Measurements from ENCODE around the gene POLR1G.
"Not testable (repeated sequence)": the region's sequence is repeated elsewhere in the genome, so short reads cannot be mapped to it uniquely, and the experiment has no call there.

Gene POLR1G

GRCh38 chr19:45423033-45423588, 16.7 kb downstream of the POLR1G start:
- no peak for DNase-seq

GRCh38 chr19:45423589-45424190, 17.2 kb downstream of the POLR1G start, which contains the start of gene ERCC1:
Gene ERCC1, minus strand, starts transcription at chr19:45423917. Its CDS starts 543 bp downstream, at chr19:45423374.
- peak; percentile 84 for DNase-seq

GRCh38 chr19:45424191-45425058, 18.0 kb downstream of the POLR1G start:
- DNase-seq, result peak; percentile 66

GRCh38 chr19:45428384-45429231, 22.2 kb downstream of the POLR1G start:
- no peak for DNase-seq

- DNase-seq, result not testable (repeated sequence)
Measured at GRCh38 chr19:45429896-45430295, 23.5 kb downstream of the POLR1G start.

GRCh38 chr19:45431008-45431407, 24.6 kb downstream of the POLR1G start:
- not testable (repeated sequence) for DNase-seq

GRCh38 chr19:45432543-45432942, 26.1 kb downstream of the POLR1G start:
- not testable (repeated sequence) for DNase-seq

- no peak for DNase-seq
Measured at GRCh38 chr19:45437328-45437727, 30.9 kb downstream of the POLR1G start.

- no peak for DNase-seq
Measured at GRCh38 chr19:45439190-45439568, 32.7 kb downstream of the POLR1G start.

- peak; percentile 61 for DNase-seq
Measured at GRCh38 chr19:45439569-45440258, 33.3 kb downstream of the POLR1G start.

- no peak for DNase-seq
Measured at GRCh38 chr19:45440259-45440638, 33.8 kb downstream of the POLR1G start.

GRCh38 chr19:45440873-45441654, 34.6 kb downstream of the POLR1G start:
- DNase-seq, result no peak

GRCh38 chr19:45442408-45442777, 35.9 kb downstream of the POLR1G start:
- no peak for DNase-seq

- no peak for DNase-seq
Measured at GRCh38 chr19:45442778-45443461, 36.5 kb downstream of the POLR1G start.

- peak; percentile 70 for DNase-seq
Measured at GRCh38 chr19:45443462-45444317, 37.2 kb downstream of the POLR1G start.

GRCh38 chr19:45444318-45445041, 38.0 kb downstream of the POLR1G start:
- DNase-seq, result peak; percentile 51

GRCh38 chr19:45445139-45445538, 38.7 kb downstream of the POLR1G start:
- DNase-seq, result no peak

- no peak for DNase-seq
Measured at GRCh38 chr19:45446295-45446694, 39.9 kb downstream of the POLR1G start.

- no peak for DNase-seq
Measured at GRCh38 chr19:45446944-45447343, 40.5 kb downstream of the POLR1G start.
